Lower lobe of right lung (tissue), 2 donors: ENCODE results near the gene GOLGA7B. TPM values are rescaled to one million over a fixed set of nuclear protein-coding genes. Genes with fewer than 3 reads are reported as not detected.

Experiments
- ATAC-seq, 2 donors: fragments of 200-7000 bp; cut with Tn5 transposase; one replicate each; pipeline ENCODE4 v1.9.1; 2020 to 2022; ENCODE audit warnings: mild to moderate bottlenecking in 2 of 2, moderate library complexity in 2 of 2
- DNase-seq: peaks from one replicate; pipeline ENCODE4 v3.0.0-alpha.2; 2020
- H3K27ac ChIP-seq: fragments of 200-600 bp; one replicate; pipeline ENCODE4 v1.8.0; 2022
- H3K27me3 ChIP-seq: fragments of 200-600 bp; one replicate; pipeline ENCODE4 v1.8.0; 2022; ENCODE audit warnings: low read depth
- H3K36me3 ChIP-seq: fragments of 200-600 bp; one replicate; pipeline ENCODE4 v1.8.0; 2022; ENCODE audit warnings: mild to moderate bottlenecking
- H3K4me1 ChIP-seq: fragments of 200-600 bp; one replicate; pipeline ENCODE4 v1.8.0; 2022
- H3K4me3 ChIP-seq: fragments of 200-600 bp; one replicate; pipeline ENCODE4 v1.8.0; 2022; ENCODE audit warnings: mild to moderate bottlenecking
- H3K9me3 ChIP-seq: fragments of 200-600 bp; one replicate; pipeline ENCODE4 v1.8.0; 2022
- intact Hi-C: fragments of 100-400 bp; cut with DNase I; formaldehyde crosslinking; loops from one replicate; pipeline ENCODE4 v1.11.0; 2022
- total RNA-seq: library from RNA; stranded (reverse); fragmentation: NEBNext Ultra II Directional; extraction: Animal tissue kit (Norgen Biotek cat#: 25700); gene quantifications from one replicate; pipeline ENCODE4 v1.2.1, GENCODE V29; 2021
- TF ChIP-seq, protein P1 (sequence below): fragments of 200-600 bp; IDR thresholded peaks from one replicate; pipeline ENCODE4 v1.8.0; 2022; ENCODE audit warnings: antibody characterized with exemption, mild to moderate bottlenecking
- donor health status: DM: no; HTN: yes; CAD: no; lungs with severe emphysema.

Gene GOLGA7B
- total RNA-seq, 1 donor from 2014 or later, result 1.0 TPM

DNA sequence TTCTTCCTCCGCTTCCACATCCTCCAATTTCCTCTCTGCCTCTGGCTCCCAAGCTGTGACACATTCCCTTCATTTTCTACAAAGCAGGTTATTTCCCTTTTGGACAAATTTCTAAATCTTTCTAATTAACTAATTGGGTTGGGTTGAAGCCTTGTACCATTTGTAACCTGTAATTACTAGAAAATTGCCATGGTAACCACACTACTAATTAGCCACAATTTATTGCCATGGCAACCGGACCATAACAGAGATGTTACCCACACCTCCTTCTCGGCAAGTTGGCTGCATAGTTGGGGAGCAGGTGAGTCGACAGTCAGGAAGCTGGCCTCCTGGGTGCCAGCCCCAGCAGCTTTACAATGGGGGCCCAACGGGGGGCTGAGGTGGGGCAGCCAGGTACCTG, 61.6 kb downstream of the GOLGA7B start:
- H3K27me3 ChIP-seq, result peaks cover 13% of the 10 kb centered on the region
- H3K9me3 ChIP-seq, result no peaks in the 10 kb centered on the region
- H3K4me1 ChIP-seq, result peaks cover 15% of the 10 kb centered on the region
- H3K36me3 ChIP-seq, result no peaks in the 10 kb centered on the region
- TF ChIP-seq, protein P1, sequence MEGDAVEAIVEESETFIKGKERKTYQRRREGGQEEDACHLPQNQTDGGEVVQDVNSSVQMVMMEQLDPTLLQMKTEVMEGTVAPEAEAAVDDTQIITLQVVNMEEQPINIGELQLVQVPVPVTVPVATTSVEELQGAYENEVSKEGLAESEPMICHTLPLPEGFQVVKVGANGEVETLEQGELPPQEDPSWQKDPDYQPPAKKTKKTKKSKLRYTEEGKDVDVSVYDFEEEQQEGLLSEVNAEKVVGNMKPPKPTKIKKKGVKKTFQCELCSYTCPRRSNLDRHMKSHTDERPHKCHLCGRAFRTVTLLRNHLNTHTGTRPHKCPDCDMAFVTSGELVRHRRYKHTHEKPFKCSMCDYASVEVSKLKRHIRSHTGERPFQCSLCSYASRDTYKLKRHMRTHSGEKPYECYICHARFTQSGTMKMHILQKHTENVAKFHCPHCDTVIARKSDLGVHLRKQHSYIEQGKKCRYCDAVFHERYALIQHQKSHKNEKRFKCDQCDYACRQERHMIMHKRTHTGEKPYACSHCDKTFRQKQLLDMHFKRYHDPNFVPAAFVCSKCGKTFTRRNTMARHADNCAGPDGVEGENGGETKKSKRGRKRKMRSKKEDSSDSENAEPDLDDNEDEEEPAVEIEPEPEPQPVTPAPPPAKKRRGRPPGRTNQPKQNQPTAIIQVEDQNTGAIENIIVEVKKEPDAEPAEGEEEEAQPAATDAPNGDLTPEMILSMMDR, result no peak
- ATAC-seq, result no peak
- no peak overlapping the region for H3K4me3 ChIP-seq
- DNase-seq, result peak; percentile 9
- H3K27ac ChIP-seq, result no peak overlapping the region
- intact Hi-C loops, result no loop called here

DNA sequence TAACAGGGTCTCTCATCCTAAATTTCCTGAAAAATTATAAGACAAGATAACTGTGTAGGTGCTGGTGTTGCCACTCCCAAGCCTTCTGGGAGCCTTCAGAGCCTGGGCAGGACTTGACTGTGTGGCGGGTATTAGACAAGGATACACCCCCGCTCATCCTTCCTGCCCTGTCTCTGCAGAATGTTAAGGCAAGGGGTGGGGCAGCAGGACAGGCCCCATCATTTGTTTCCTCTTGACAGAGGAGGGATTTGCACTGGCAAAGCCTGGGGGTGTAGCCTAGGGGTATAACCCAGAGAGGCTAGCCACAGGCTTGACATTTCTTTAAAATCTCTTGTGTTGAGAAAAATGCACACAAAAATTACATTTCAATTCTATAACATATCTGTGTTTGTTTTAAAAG, 63.5 kb downstream of the GOLGA7B start:
- peaks cover 19% of the 10 kb centered on the region for H3K4me1 ChIP-seq
- H3K27me3 ChIP-seq, result peaks cover 8% of the 10 kb centered on the region
- TF ChIP-seq, protein P1, result no peak
- peak; percentile 4 for DNase-seq
- ATAC-seq, result no peak
- H3K4me3 ChIP-seq, result no peak overlapping the region
- H3K9me3 ChIP-seq, result no peaks in the 10 kb centered on the region
- intact Hi-C loops, result no loop called here
- H3K27ac ChIP-seq, result no peak overlapping the region
- H3K36me3 ChIP-seq, result no peaks in the 10 kb centered on the region

DNA sequence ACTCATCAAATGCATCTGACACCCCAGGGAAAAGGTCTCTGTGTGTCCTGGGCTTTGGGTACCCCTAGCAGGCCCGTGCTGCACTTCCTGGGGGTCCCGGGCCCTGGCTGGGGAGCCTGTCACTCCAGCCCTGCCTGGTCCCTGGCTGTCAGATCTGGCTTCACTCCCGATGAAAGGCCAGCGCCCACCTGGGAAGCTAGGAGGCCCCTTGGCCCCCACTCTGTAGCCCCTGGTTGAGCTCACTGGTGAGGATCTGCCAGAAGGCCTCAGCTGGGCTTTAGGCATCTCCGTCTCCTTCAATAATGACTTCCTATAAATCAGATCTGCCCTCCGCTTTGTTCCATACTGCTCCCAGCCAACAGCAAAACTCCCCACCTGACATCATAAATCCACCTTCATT, 64.0 kb downstream of the GOLGA7B start:
- peaks cover 19% of the 10 kb centered on the region for H3K4me1 ChIP-seq
- intact Hi-C loops, result no loop called here
- TF ChIP-seq, protein P1, result no peak
- H3K27me3 ChIP-seq, result peaks cover 8% of the 10 kb centered on the region
- H3K4me3 ChIP-seq, result no peak overlapping the region
- ATAC-seq (no peak), DNase-seq (peak; percentile 34)
- no peak overlapping the region for H3K27ac ChIP-seq
- H3K36me3 ChIP-seq, result no peaks in the 10 kb centered on the region
- H3K9me3 ChIP-seq, result no peaks in the 10 kb centered on the region

DNA sequence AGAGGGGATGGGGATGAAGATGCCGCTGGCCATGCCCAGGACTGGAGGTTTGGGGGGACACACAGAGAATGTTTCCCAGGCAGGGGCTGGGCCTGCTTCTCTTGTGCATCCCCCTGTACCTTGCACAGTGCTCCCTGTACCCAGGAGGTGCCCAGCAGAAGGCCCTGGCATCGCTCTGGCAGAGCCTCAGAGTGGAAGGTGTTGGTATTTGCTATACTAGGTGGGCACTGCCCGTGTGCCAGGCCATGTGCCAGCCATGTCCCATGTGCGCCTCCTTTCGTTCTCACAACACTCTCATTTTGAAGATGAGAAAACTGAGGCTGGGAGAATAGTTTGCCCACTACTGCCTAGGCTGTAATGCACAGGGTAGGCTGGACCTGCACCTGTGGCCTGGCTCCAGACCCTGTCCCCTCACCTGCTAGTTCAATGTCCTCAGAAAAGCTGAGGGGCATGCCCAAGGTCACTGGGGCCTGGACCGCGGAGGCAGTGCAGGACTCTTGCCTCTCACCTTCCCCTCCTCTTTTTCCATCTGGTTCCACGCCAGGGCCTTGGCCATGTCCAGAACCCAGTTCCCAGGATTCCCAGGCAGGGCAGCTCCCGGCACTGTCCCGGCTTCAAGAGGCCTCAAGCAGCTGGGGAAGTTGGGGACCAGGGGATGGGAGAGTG, 64.7 kb downstream of the GOLGA7B start:
- peaks cover 19% of the 10 kb centered on the region for H3K4me1 ChIP-seq
- intact Hi-C loops, result no loop called here
- no peak overlapping the region for H3K4me3 ChIP-seq
- no peaks in the 10 kb centered on the region for H3K9me3 ChIP-seq
- peaks cover 8% of the 10 kb centered on the region for H3K27me3 ChIP-seq
- TF ChIP-seq, protein P1, result no peak
- no peak overlapping the region for H3K27ac ChIP-seq
- ATAC-seq, result peak in 1 of 2 donors; percentile 17
- H3K36me3 ChIP-seq, result no peaks in the 10 kb centered on the region
- peak; percentile 26 for DNase-seq

DNA sequence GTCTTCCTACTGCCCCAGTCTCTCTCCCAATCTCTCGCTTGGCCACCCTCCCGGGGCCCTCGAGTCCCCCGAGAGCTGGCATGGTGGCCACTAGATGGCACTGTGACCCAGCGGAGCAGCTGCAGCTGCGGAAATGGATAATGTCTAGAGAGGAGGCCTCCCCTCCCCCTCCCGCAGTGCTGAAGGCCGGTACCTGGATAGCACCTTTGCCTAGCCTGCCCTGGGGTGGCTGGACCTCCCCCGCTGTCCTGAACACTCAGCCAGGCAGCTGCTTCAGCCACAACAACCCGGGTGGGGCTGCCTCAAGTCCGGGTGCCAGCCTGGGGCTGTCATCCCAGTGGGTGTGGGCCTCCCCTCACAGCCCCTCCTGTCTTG, 65.2 kb downstream of the GOLGA7B start:
- H3K36me3 ChIP-seq, result no peaks in the 10 kb centered on the region
- no peaks in the 10 kb centered on the region for H3K9me3 ChIP-seq
- peak; percentile 89 for DNase-seq
- H3K27me3 ChIP-seq, result peaks cover 8% of the 10 kb centered on the region
- TF ChIP-seq, protein P1, result peak; percentile 91
- no peak overlapping the region for H3K4me3 ChIP-seq
- intact Hi-C loops, result no loop called here
- peaks cover 16% of the 10 kb centered on the region for H3K4me1 ChIP-seq
- ATAC-seq, result peak; percentile 89 to 91
- no peak overlapping the region for H3K27ac ChIP-seq
